Mammary microvascular endothelial cell (primary cell): ENCODE measurements around the gene CSNK1A1. TPM values are rescaled to one million over a fixed set of nuclear protein-coding genes. Genes with fewer than 3 reads are reported as not detected.

Source experiments
- total RNA-seq: library from RNA; depleted of rRNA; stranded (reverse); fragments of >200 nt; gene quantifications from 2 replicates; pipeline ENCODE4 v1.2.3, GENCODE V29; 2015

CSNK1A1 gene
- 229 and 240 TPM in 2 replicates for total RNA-seq

DNA sequence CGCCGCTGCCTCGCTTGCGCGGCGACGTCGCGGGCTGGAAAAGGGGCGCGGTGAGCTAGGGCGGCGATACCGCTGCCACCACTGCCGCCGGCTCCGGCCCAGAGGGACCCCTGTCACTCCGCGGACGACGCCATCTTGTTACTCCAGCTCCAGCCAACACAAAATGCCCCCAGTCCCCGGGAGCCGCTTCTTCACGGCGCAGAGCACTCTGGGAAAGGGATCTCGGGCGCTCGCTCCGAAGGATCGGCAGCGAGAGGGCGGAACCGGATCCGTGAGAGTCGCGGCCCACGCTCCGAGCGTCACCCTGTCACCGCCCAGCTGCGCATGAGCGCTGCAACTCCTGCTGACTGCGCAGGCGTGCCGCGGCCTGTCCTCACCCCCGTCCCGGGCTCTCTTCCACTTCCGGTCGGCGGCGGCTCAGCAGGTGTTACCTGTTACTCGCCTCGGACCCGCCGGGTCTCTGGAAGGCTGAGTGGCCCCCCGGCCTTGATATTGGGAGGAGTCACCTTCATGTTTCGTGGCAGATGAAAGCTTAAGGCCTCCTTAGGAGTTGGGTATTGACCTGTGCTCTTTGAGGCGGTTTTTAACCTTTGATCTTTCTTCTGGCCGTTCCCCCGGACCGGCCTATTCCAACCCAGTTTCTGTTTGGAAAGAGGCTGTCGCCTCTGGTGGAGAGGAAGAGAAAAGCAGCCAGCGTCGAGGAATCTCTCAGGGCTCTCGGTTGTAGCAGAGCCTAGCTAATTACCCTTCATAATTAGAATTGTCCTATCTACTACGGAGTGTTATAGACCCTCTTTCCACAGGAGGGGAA is at the start of gene CSNK1A1:
CSNK1A1 (minus strand) TSS at position 213 of the 811 bp plus-strand sequence. CDS start 475 bp downstream, outside the sequence.

DNA sequence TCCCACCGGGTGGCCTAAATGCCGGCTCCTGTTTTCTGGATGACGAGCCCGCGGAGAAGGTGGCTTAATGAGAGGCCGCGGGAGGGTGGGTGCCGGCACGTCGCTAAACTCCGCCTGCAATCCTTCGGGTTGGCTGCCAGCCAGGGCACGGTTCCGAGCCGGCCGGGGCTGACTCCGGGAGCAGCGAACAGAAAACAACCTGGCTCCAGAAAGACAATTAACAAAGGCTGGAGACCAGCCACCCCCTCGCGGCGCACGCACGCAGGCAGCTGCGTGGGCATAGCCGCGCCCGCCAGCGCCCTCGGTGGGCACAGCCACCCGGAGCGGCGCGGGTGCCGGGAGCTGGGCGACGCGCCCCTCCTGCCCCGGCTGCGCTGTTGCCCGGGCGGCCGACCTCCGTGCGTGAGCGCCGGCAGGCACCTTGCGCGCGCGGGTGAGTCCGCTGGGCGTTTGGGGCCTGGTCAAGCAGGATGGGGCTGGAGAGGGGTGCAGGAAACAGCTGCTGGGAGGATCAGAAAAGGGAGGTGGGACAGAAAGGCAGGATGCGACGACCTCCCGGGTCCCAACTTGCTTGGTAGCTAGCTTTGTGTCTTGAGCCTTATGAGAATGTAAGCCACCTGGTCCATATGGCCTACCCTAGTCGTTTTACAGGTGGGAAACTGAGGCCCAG is 30.1 kb upstream of the CSNK1A1 start, which contains the start of gene ARHGEF37:
ARHGEF37 (plus strand) TSS at position 307 of the 670 bp plus-strand sequence. CDS start 16,272 bp downstream, outside the sequence.

Other genes with a start within 250 kb of the CSNK1A1 start
- 14.3 and 17.5 TPM in 2 replicates for gene GRPEL2, start 205.9 kb downstream of the CSNK1A1 start, total RNA-seq
- gene PCYOX1L, start 193.4 kb downstream of the CSNK1A1 start, total RNA-seq, result 7.6 and 8.0 TPM in 2 replicates
- not detected in 2 replicates for gene IL17B, start 172.1 kb downstream of the CSNK1A1 start, total RNA-seq
- 3.3 and 5.6 TPM in 2 replicates for gene ARHGEF37, start 30.1 kb upstream of the CSNK1A1 start, total RNA-seq
- gene PPARGC1B, start 178.9 kb upstream of the CSNK1A1 start, total RNA-seq, result 1.1 and 2.4 TPM in 2 replicates